ENCODE results near the gene PLXNB3. TPM values are rescaled to one million over a fixed set of nuclear protein-coding genes. Genes with fewer than 3 reads are reported as not detected.

The PLXNB3 gene
- total and polyA plus RNA-seq, 2 of the 13 experiments (the other 11 are each of a cell fraction or from before 2014, with no cell fraction given): 3.0 to 6.9 TPM

DNA sequence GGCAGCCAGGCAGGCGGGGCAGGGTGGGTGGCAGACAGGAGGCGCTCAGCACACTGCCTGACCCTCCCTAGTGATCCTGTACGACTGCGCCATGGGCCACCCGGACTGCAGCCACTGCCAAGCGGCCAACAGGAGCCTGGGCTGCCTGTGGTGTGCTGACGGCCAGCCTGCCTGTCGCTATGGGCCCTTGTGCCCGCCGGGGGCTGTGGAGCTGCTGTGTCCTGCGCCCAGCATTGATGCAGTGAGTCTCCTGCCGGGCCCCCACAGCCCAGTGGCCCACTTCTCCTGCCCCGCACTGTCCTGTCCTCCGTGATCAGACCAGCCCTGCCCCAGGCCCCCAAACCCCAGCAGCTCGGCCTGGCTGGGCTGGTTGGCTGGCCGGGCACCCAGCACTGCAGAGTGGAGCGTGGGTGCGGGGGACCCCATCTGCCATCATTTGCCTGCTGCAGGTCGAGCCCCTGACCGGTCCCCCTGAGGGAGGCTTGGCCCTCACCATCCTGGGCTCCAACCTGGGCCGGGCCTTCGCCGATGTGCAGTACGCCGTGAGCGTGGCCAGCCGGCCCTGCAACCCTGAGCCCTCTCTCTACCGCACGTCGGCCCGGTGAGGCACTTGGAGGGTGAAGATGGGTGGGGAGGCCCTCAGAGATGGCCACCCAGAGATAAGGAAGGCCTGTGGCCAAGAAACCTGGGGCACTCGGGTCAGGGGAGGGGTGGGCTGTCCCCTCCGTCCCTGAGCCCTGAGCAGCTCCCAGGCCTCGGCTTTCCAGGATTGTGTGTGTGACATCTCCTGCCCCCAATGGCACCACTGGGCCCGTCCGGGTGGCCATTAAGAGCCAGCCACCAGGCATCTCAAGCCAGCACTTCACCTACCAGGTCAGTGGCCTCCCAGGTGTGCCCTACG is 7.6 kb downstream of the PLXNB3 start:
- BruUV-seq (replicated peaks): no TSS peak
- Histone ChIP-seq H4K20me1 (ENCODE audit: insufficient read depth, low read length) (no peaks in the 10 kb centered on the region), H3K9ac (ENCODE audit: insufficient read depth, low read depth, low read length) (no peak overlapping the region), H3K9me3 (ENCODE audit: low read length) (no peaks in the 10 kb centered on the region), H3K79me2 (ENCODE audit: insufficient read depth, low read length) (no peaks in the 10 kb centered on the region), H3K4me2 (ENCODE audit: low read depth, low read length) (no peak overlapping the region), H3K4me3 (replicated peaks in 1 of 3; ENCODE audit: insufficient read depth in 1 of 3, low read depth in 2 of 3, low read length in 3 of 3) (no peak overlapping the region), H2AFZ (ENCODE audit: low read length) (no peak overlapping the region), H3K27me3 (ENCODE audit: control insufficient read depth in 1 of 2, insufficient read depth in 2 of 2, low read length in 2 of 2) (no peaks in the 10 kb centered on the region), H3K27ac (ENCODE audit: extremely low read length, insufficient read depth, low read length) (no peak overlapping the region), H3K4me1 (ENCODE audit: insufficient read depth, low read length) (0 out of 2 replicates have a peak, but pooled peaks cover under 1% of the 10 kb centered on the region), H3K36me3 (replicated peaks in 1 of 2; ENCODE audit: control insufficient read depth in 1 of 2, insufficient read depth in 2 of 2, low read length in 2 of 2) (no peaks in the 10 kb centered on the region)
- ChIA-PET POLR2A (no interaction called here), CTCF (ENCODE audit: low intra/inter-chr PET ratio, low total read pairs) (no interaction called here)
- FAIRE-seq (no peak), ATAC-seq (no peak), DNase-seq (ENCODE audit: low spot score) (no peak)
- WGBS (ENCODE audit: low lambda C conversion rate): 100% methylated on average over 1 of the region's 37 CpGs
- intact Hi-C loops (cut with micrococcal nuclease; ENCODE audit: unreplicated experiment): no loop called here
- in situ Hi-C loops (cut with HindIII; ENCODE audit: extremely low pct_ligation_motif_present, low pct_unique_long_range_greater_than_20kb): no loop called here
- no peak for TF ChIP-seq MAZ (IDR thresholded peaks at IDR 0.05; ENCODE audit: borderline replicate concordance, low read depth, low read length)
- TF ChIP-seq MAZ (CRISPR knock-in tag; IDR thresholded peaks at IDR 0.05; ENCODE audit: low read depth): no peak
- no peak for TF ChIP-seq KLF11 (CRISPR knock-in tag; IDR thresholded peaks at IDR 0.05)
- TF ChIP-seq CEBPG (CRISPR knock-in tag; IDR thresholded peaks at IDR 0.05): no peak
- no peak for TF ChIP-seq KDM2A (CRISPR knock-in tag; IDR thresholded peaks at IDR 0.05; ENCODE audit: borderline replicate concordance, low read depth)
- TF ChIP-seq, protein P1, sequence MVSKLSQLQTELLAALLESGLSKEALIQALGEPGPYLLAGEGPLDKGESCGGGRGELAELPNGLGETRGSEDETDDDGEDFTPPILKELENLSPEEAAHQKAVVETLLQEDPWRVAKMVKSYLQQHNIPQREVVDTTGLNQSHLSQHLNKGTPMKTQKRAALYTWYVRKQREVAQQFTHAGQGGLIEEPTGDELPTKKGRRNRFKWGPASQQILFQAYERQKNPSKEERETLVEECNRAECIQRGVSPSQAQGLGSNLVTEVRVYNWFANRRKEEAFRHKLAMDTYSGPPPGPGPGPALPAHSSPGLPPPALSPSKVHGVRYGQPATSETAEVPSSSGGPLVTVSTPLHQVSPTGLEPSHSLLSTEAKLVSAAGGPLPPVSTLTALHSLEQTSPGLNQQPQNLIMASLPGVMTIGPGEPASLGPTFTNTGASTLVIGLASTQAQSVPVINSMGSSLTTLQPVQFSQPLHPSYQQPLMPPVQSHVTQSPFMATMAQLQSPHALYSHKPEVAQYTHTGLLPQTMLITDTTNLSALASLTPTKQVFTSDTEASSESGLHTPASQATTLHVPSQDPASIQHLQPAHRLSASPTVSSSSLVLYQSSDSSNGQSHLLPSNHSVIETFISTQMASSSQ (IDR thresholded peaks at IDR 0.05; ENCODE audit: low read depth): no peak
- TF ChIP-seq, protein P1 (CRISPR knock-in tag; IDR thresholded peaks at IDR 0.05; ENCODE audit: borderline replicate concordance): no peak
- TF ChIP-seq PCBP1 (IDR thresholded peaks at IDR 0.05; ENCODE audit: borderline replicate concordance, low read depth, low read length): no peak
- TF ChIP-seq ARHGAP35 (CRISPR knock-in tag; IDR thresholded peaks at IDR 0.05; ENCODE audit: borderline replicate concordance): no peak
- TF ChIP-seq, protein P2, sequence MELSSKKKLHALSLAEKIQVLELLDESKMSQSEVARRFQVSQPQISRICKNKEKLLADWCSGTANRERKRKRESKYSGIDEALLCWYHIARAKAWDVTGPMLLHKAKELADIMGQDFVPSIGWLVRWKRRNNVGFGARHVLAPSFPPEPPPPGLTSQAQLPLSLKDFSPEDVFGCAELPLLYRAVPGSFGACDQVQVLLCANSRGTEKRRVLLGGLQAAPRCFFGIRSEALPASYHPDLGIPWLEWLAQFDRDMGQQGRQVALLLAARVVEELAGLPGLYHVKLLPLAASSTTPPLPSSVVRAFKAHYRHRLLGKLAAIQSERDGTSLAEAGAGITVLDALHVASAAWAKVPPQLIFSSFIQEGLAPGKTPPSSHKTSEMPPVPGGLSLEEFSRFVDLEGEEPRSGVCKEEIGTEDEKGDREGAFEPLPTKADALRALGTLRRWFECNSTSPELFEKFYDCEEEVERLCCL (CRISPR knock-in tag; IDR thresholded peaks at IDR 0.05; ENCODE audit: borderline replicate concordance): no peak
- TF ChIP-seq, protein P3, sequence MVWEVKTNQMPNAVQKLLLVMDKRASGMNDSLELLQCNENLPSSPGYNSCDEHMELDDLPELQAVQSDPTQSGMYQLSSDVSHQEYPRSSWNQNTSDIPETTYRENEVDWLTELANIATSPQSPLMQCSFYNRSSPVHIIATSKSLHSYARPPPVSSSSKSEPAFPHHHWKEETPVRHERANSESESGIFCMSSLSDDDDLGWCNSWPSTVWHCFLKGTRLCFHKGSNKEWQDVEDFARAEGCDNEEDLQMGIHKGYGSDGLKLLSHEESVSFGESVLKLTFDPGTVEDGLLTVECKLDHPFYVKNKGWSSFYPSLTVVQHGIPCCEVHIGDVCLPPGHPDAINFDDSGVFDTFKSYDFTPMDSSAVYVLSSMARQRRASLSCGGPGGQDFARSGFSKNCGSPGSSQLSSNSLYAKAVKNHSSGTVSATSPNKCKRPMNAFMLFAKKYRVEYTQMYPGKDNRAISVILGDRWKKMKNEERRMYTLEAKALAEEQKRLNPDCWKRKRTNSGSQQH (CRISPR knock-in tag; IDR thresholded peaks at IDR 0.05; ENCODE audit: low read depth): no peak
- TF ChIP-seq ELF3 (CRISPR knock-in tag; IDR thresholded peaks at IDR 0.05): no peak
- TF ChIP-seq, protein P4, sequence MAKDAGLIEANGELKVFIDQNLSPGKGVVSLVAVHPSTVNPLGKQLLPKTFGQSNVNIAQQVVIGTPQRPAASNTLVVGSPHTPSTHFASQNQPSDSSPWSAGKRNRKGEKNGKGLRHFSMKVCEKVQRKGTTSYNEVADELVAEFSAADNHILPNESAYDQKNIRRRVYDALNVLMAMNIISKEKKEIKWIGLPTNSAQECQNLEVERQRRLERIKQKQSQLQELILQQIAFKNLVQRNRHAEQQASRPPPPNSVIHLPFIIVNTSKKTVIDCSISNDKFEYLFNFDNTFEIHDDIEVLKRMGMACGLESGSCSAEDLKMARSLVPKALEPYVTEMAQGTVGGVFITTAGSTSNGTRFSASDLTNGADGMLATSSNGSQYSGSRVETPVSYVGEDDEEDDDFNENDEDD (CRISPR knock-in tag; IDR thresholded peaks at IDR 0.05; ENCODE audit: borderline replicate concordance): no peak
- TF ChIP-seq ZNF563 (CRISPR knock-in tag; IDR thresholded peaks at IDR 0.05): no peak
- no peak for TF ChIP-seq U2AF1 (optimal IDR thresholded peaks at IDR 0.05; ENCODE audit: low read depth, low read length)
- TF ChIP-seq SRSF9 (IDR thresholded peaks at IDR 0.05; ENCODE audit: borderline replicate concordance, insufficient read depth, low read depth, low read length, poor library complexity, severe bottlenecking): no peak

Data from HepG2 (cell line).